Measurements from ENCODE around the gene TDRD1. TPM values are rescaled to one million over a fixed set of nuclear protein-coding genes. Genes with fewer than 3 reads are reported as not detected.

TDRD1 gene
- total RNA-seq, 4 donors from 2014 or later = 0.16 to 0.19 (median 0.17) TPM; not detected in 1

DNA sequence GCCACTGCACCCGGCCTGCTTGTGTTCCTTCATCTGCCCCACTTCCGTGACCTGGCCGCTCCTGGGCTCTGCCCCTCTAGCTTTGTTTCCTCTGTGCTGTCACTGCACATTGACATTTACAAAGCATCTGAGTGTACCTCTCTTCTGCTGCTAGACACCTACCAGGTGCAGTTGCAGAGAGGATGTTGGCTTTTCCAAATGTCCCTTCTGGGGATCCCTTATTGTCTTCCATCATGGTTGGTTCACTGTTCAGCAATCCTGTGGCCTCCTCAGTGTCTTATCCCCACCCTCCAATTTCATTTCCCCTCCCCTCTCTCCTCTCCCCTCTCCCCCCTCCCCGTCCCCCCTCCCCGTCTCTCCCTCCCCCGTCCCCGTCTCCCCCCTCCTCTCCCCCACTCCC, 73.7 kb downstream of the TDRD1 start:
- TF ChIP-seq, protein P1, sequence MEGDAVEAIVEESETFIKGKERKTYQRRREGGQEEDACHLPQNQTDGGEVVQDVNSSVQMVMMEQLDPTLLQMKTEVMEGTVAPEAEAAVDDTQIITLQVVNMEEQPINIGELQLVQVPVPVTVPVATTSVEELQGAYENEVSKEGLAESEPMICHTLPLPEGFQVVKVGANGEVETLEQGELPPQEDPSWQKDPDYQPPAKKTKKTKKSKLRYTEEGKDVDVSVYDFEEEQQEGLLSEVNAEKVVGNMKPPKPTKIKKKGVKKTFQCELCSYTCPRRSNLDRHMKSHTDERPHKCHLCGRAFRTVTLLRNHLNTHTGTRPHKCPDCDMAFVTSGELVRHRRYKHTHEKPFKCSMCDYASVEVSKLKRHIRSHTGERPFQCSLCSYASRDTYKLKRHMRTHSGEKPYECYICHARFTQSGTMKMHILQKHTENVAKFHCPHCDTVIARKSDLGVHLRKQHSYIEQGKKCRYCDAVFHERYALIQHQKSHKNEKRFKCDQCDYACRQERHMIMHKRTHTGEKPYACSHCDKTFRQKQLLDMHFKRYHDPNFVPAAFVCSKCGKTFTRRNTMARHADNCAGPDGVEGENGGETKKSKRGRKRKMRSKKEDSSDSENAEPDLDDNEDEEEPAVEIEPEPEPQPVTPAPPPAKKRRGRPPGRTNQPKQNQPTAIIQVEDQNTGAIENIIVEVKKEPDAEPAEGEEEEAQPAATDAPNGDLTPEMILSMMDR (IDR thresholded peaks at IDR 0.05; ENCODE audit: low read depth) = no peak

DNA sequence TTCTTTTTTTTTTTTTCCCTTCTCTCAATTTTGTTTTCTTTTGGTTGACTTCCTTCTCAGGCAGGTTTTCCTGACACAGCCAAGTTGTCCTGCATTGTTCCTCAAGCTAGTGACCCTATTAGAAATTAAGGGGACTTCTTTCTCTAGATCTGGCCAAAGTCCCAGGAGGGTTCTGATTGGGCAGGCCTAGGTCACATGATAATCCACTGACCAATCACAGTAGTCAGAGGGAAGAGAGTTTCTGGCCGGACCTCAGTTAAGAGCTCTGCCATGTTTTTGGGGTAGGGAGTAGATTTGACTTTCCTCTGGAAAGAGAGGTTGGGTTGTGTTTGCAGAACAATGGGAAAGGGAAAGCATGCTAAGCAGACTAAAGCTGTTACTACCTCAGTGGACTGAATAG, 76.1 kb downstream of the TDRD1 start:
- TF ChIP-seq, protein P1 (IDR thresholded peaks at IDR 0.05; ENCODE audit: low read depth) = no peak

DNA sequence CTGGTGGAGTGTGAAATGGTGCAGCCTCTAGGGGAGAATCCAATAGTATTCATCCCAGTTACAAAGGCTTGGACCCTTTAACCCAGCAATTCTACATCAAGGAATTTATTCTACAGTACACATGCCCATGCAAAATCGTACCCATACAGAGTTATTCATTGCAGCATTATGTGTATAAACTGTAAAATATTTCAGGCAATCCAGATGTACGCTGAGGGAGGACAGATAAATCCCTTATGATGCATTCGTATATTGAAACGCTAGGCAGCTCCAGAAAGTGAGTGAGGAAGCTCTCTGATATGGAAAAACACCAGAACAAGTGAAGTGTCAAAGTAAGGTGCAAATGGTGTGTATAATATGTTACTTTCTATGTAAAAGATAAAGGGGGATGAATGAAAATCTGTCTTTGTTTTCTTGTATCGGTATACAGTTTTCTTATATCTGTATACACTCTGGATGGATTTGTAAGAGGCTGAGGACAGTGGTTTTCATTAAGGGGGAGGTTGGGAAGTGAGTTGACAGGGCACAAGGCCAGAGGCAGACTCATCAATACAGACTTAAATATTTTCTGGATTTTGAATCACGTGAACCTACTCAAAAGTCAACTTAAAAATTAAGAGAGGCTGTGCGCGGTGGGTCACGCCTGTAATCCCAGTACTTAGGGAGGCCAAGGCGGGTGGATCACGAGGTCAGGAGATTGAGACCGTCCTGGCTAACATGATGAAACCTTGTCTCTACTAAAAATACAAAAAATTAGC, 77.0 kb downstream of the TDRD1 start:
- TF ChIP-seq, protein P1 (IDR thresholded peaks at IDR 0.05; ENCODE audit: low read depth) = no peak

DNA sequence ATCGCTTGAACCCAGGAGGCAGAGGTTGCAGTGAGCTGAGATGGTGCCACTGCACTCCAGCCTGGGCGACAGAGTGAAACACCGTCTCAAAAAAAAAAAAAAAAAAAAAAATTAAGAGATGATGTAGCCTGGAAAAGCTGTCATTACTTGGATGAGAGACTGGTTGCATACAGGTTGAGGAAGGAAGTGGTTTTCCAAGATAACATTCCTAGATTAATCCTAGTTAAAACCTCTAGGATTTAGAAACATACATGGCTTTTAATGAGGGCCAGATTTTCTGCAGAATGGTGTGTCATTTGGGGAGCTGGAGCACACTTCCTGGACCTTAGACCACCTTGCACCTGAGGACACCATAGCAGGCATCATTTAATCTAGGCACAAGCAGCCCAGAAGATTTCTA, 77.7 kb downstream of the TDRD1 start:
- TF ChIP-seq, protein P1 (IDR thresholded peaks at IDR 0.05; ENCODE audit: low read depth) = no peak

DNA sequence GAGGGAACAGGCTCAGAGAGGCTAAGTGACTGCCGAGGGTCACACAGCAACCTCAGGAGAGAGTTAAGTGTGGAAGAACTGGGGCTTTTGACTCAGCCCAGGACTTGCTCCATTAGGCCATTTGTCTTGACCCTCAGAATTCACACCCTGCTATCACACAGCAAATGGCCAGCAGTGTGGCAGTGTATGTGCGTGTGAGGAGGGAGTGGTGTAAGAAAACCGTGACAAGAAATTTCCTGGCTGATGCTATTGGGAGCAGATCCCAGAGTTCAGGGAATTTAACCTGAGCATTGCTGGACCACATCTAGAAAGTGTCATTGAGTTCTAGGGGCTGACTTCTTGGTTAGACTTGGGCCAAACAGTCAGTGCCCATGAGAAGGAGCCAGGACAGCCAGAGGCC, 78.3 kb downstream of the TDRD1 start:
- TF ChIP-seq, protein P1 (IDR thresholded peaks at IDR 0.05; ENCODE audit: low read depth) = no peak

DNA sequence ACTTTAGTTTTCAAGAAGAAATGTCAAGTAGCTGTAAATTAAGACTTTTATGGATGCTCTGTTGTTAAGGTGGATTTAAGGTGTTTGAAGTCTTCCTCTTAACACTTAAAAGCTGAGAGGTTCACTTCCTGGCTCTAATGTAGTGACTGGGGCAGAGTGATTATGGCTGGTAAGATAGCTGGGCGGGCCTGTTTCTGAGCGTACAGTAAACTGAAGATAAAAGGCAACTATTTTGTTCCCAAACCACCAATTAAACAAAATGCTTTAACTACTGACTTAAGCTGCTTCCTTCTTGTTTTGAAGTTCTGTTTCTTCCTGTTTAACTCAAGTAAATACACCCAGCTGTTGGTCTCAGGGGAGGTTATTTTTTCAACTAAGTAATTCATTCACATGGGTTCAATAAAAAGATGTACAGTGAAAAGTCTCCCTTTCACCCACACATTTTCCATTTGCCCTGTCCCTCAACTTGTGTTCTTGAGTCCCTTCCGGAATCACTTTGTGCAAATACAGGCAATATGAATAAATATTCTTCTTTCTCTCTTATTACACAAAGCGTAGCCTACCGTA, 79.2 kb downstream of the TDRD1 start:
- TF ChIP-seq, protein P1 (IDR thresholded peaks at IDR 0.05; ENCODE audit: low read depth) = no peak

DNA sequence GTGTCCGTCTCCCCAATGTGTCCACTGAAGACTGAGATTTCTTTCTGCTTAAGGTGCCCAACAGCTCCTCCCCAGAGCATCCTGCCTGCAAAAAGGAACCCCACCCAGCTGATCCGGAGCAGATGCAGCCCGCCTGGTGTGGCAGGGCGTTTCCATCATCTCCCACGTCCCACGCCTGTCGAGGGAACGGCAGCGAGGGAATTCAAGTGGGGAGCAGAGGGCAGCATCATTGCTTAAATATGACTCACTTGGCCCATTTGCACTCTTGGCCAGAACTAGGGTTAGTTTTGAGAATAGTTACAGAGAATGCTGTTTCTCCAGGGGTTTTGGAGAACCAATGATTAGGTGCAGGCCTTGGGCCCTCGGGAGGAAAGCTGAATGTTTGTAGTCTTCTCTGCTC, 80.7 kb downstream of the TDRD1 start:
- TF ChIP-seq, protein P1 (IDR thresholded peaks at IDR 0.05; ENCODE audit: low read depth) = no peak

All from subcutaneous adipose tissue (tissue), 4 donors.